ENCODE data around the gene LRBA. TPM values are rescaled to one million over a fixed set of nuclear protein-coding genes. Genes with fewer than 3 reads are reported as not detected.
"Not testable (repeated sequence)": the region's sequence is repeated elsewhere in the genome, so short reads cannot be mapped to it uniquely, and the experiment has no call there.

LRBA gene
- total RNA-seq, 2 donors from 2014 or later: 30.9 to 33.7 TPM

GRCh38 chr4:150953916-150954315, 61.2 kb downstream of the LRBA start:
- not testable (repeated sequence) for ATAC-seq (ENCODE audit: insufficient number of reproducible peaks, low FRiP score, low read depth); H3K4me3 ChIP-seq; DNase-seq (ENCODE audit: low spot score); H3K9me3 ChIP-seq; H3K36me3 ChIP-seq; H3K27ac ChIP-seq; H3K27me3 ChIP-seq (replicated peaks; ENCODE audit: insufficient read depth); H3K4me1 ChIP-seq (ENCODE audit: control insufficient read depth in 1 of 2, low read depth in 2 of 2)

GRCh38 chr4:150952167-150952845, 62.8 kb downstream of the LRBA start:
- H3K27me3 ChIP-seq (replicated peaks; ENCODE audit: insufficient read depth): no peaks in the 10 kb centered on the region
- TF ChIP-seq CTCF (IDR thresholded peaks at IDR 0.05): no peak

GRCh38 chr4:150950657-150951288, 64.3 kb downstream of the LRBA start:
- Histone ChIP-seq H3K9me3 (no peaks in the 10 kb centered on the region), H3K27ac (no peak overlapping the region), H3K27me3 (replicated peaks; ENCODE audit: insufficient read depth) (no peaks in the 10 kb centered on the region), H3K4me3 (no peak overlapping the region), H3K36me3 (no peaks in the 10 kb centered on the region), H3K4me1 (ENCODE audit: control insufficient read depth in 1 of 2, low read depth in 2 of 2) (peaks cover 7 to 8% of the 10 kb centered on the region in 2 donors)
- TF ChIP-seq CTCF (IDR thresholded peaks at IDR 0.05): no peak
- no peak for DNase-seq (ENCODE audit: low spot score)
- ATAC-seq (ENCODE audit: insufficient number of reproducible peaks, low FRiP score, low read depth): no peak

More at GRCh38 chr4:150952167-150952845, 62.8 kb downstream of the LRBA start:
- DNase-seq (ENCODE audit: low spot score): no peak
- no peak for ATAC-seq (ENCODE audit: insufficient number of reproducible peaks, low FRiP score, low read depth)
- H3K4me1 ChIP-seq (ENCODE audit: control insufficient read depth in 1 of 2, low read depth in 2 of 2): peaks cover 7 to 8% of the 10 kb centered on the region in 2 donors
- no peaks in the 10 kb centered on the region for H3K36me3 ChIP-seq
- no peak overlapping the region for H3K27ac ChIP-seq
- H3K4me3 ChIP-seq: no peak overlapping the region
- H3K9me3 ChIP-seq: no peaks in the 10 kb centered on the region

GRCh38 chr4:150949943-150950342, 65.1 kb downstream of the LRBA start:
- H3K27me3 ChIP-seq (replicated peaks; ENCODE audit: insufficient read depth): no peaks in the 10 kb centered on the region
- H3K9me3 ChIP-seq: no peaks in the 10 kb centered on the region
- H3K4me3 ChIP-seq: no peak overlapping the region
- TF ChIP-seq CTCF (IDR thresholded peaks at IDR 0.05): no peak
- DNase-seq (ENCODE audit: low spot score) (no peak), ATAC-seq (ENCODE audit: insufficient number of reproducible peaks, low FRiP score, low read depth) (no peak)
- peaks cover 7 to 8% of the 10 kb centered on the region in 2 donors for H3K4me1 ChIP-seq (ENCODE audit: control insufficient read depth in 1 of 2, low read depth in 2 of 2)
- H3K36me3 ChIP-seq: no peaks in the 10 kb centered on the region
- no peak overlapping the region for H3K27ac ChIP-seq

- H3K36me3 ChIP-seq: no peaks in the 10 kb centered on the region
- H3K4me1 ChIP-seq (ENCODE audit: control insufficient read depth in 1 of 2, low read depth in 2 of 2): peaks cover 7 to 8% of the 10 kb centered on the region in 2 donors
- H3K9me3 ChIP-seq: no peaks in the 10 kb centered on the region
- no peak overlapping the region for H3K4me3 ChIP-seq
- no peak for ATAC-seq (ENCODE audit: insufficient number of reproducible peaks, low FRiP score, low read depth)
- no peaks in the 10 kb centered on the region for H3K27me3 ChIP-seq (replicated peaks; ENCODE audit: insufficient read depth)
- TF ChIP-seq CTCF (IDR thresholded peaks at IDR 0.05): no peak
- no peak overlapping the region for H3K27ac ChIP-seq
- DNase-seq (ENCODE audit: low spot score): no peak
Measured at GRCh38 chr4:150949342-150949741, 65.7 kb downstream of the LRBA start.

Measured in thoracic aorta (tissue), 2 donors.